SKM-1 (cell line): ENCODE measurements around the gene KCNK4.

ENCODE experiments used
- DNase-seq: peaks from one replicate; lab custom pipeline; 2025; ENCODE audit not compliant: unreplicated experiment; lab: John Stamatoyannopoulos, UW

Gene KCNK4

GRCh38 chr11:64343767-64344559, 52.9 kb downstream of the KCNK4 start:
- DNase-seq, result no peak

- DNase-seq, result no peak
Observed at GRCh38 chr11:64344787-64345186, 53.7 kb downstream of the KCNK4 start.

- DNase-seq, result peak; percentile 30
Observed at GRCh38 chr11:64347193-64347867, 56.2 kb downstream of the KCNK4 start.

- DNase-seq, result no peak
Observed at GRCh38 chr11:64348383-64349024, 57.4 kb downstream of the KCNK4 start.

GRCh38 chr11:64349025-64349387, 57.9 kb downstream of the KCNK4 start:
- DNase-seq, result no peak

- no peak for DNase-seq
Observed at GRCh38 chr11:64349404-64349803, 58.3 kb downstream of the KCNK4 start.
